NCI-H187 (cell line): ENCODE data around the gene NKAPL.
"Not testable (repeated sequence)": the region's sequence is repeated elsewhere in the genome, so short reads cannot be mapped to it uniquely, and the experiment has no call there.

Source experiments
- DNase-seq, 2 experiments: peaks; one replicate each; lab custom pipeline; 2025; lab: John Stamatoyannopoulos, UW

The NKAPL gene

GRCh38 chr6:28296520-28297060 is 37.5 kb downstream of the NKAPL start:
- DNase-seq = no peak

- DNase-seq = no peak
These were observed 44.5 kb downstream of the NKAPL start for GRCh38 chr6:28303570-28303969.

- not testable (repeated sequence) for DNase-seq
These were observed 47.3 kb downstream of the NKAPL start for GRCh38 chr6:28306363-28306762.
